ENCODE measurements around the gene RASL10B. TPM values are rescaled to one million over a fixed set of nuclear protein-coding genes. Genes with fewer than 3 reads are reported as not detected.

RASL10B gene
- total RNA-seq, 4 donors from 2014 or later = 9.9 to 63.8 (median 42.3) TPM

- no peak for ATAC-seq (ENCODE audit: low FRiP score)
- no peak for DNase-seq (ENCODE audit: low spot score)
- no peak for TF ChIP-seq CTCF (IDR thresholded peaks at IDR 0.05)
Measured at GRCh38 chr17:35734396-35734795, 3.0 kb downstream of the RASL10B start.

- no peak for DNase-seq (ENCODE audit: low spot score)
- ATAC-seq (ENCODE audit: low FRiP score) = no peak
- no peak for TF ChIP-seq CTCF (IDR thresholded peaks at IDR 0.05)
Measured at GRCh38 chr17:35735036-35735805, 3.8 kb downstream of the RASL10B start.

GRCh38 chr17:35736236-35736635 is 4.8 kb downstream of the RASL10B start:
- TF ChIP-seq CTCF (IDR thresholded peaks at IDR 0.05) = no peak
- no peak for DNase-seq (ENCODE audit: low spot score)

GRCh38 chr17:35738519-35739133 is 7.2 kb downstream of the RASL10B start:
- TF ChIP-seq CTCF (IDR thresholded peaks at IDR 0.05) = no peak
- ATAC-seq (ENCODE audit: low FRiP score) (no peak), DNase-seq (ENCODE audit: low spot score) (no peak)

More at GRCh38 chr17:35736236-35736635, 4.8 kb downstream of the RASL10B start:
- no peak for ATAC-seq (ENCODE audit: low FRiP score)

GRCh38 chr17:35740216-35740615 is 8.8 kb downstream of the RASL10B start:
- no peak for DNase-seq (ENCODE audit: low spot score)
- no peak for TF ChIP-seq CTCF (IDR thresholded peaks at IDR 0.05)
- no peak for ATAC-seq (ENCODE audit: low FRiP score)

GRCh38 chr17:35740997-35741931 is 9.8 kb downstream of the RASL10B start:
- DNase-seq (ENCODE audit: low spot score) (no peak), ATAC-seq (ENCODE audit: low FRiP score) (no peak)
- no peak for TF ChIP-seq CTCF (IDR thresholded peaks at IDR 0.05)
